ENCODE data around the gene LSS. TPM values are rescaled to one million over a fixed set of nuclear protein-coding genes. Genes with fewer than 3 reads are reported as not detected.

The LSS gene
- total and polyA plus RNA-seq, 2 of the 8 experiments (the other 6 are each of a cell fraction or from before 2014, with no cell fraction given) = 96.1 to 123 TPM

GRCh38 chr21:46220847-46221246, 7.7 kb downstream of the LSS start:
- H3K9me3 ChIP-seq (ENCODE audit: insufficient read depth in 2 of 2, low read depth in 1 of 2, low read length in 1 of 2) = 0 out of 4 replicates have a peak, but pooled peaks cover 2 to 4% of the 10 kb centered on the region in 2 experiments
- no peak overlapping the region for H3K56ac ChIP-seq (replicated peaks; ENCODE audit: insufficient read length, low read depth, low read length)
- no peaks in the 10 kb centered on the region for H3K27me3 ChIP-seq (replicated peaks in 1 of 4; ENCODE audit: control insufficient read depth in 3 of 4, extremely low read depth in 1 of 4, insufficient read depth in 3 of 4, low read length in 3 of 4)
- no peak overlapping the region for H4K8ac ChIP-seq (ENCODE audit: extremely low read depth, insufficient read depth, low read length)
- no peak for DNase-seq (ENCODE audit: low read depth in 1 of 2, low spot score in 2 of 2)
- no peak overlapping the region for H2BK15ac ChIP-seq (ENCODE audit: low read length)
- no peak overlapping the region for H3K27ac ChIP-seq (ENCODE audit: low read depth, low read length)
- H3K18ac ChIP-seq (ENCODE audit: extremely low read depth, low read length) = no peak overlapping the region
- H3K79me2 ChIP-seq (ENCODE audit: control insufficient read depth in 1 of 2, insufficient read depth in 2 of 2, low read length in 2 of 2) = peaks cover 3 to 42% of the 10 kb centered on the region in 2 experiments; a peak in 3 of 4 replicates
- no peak overlapping the region for H2BK12ac ChIP-seq (ENCODE audit: low read depth, low read length)
- H4K91ac ChIP-seq (replicated peaks; ENCODE audit: insufficient read length, low read length) = no peak overlapping the region
- TF ChIP-seq KDM1A (IDR thresholded peaks at IDR 0.05; ENCODE audit: borderline replicate concordance, low read length) (no peak), TAF1 (IDR thresholded peaks at IDR 0.05; ENCODE audit: low read depth, low read length) (no peak), ATF2 (IDR thresholded peaks at IDR 0.05; ENCODE audit: low read length) (no peak), MAX (IDR thresholded peaks at IDR 0.05) (no peak), POLR2AphosphoS5 (IDR thresholded peaks at IDR 0.05; ENCODE audit: low read depth, low read length) (no peak), HDAC6 (IDR thresholded peaks at IDR 0.05; ENCODE audit: low read depth, low read length) (no peak), ZNF274 (IDR thresholded peaks at IDR 0.05; ENCODE audit: borderline replicate concordance, extremely low read depth, low read length) (no peak), EP300 (IDR thresholded peaks at IDR 0.05; ENCODE audit: borderline replicate concordance in 1 of 2, low read depth in 2 of 2, low read length in 2 of 2) (no peak), SP2 (IDR thresholded peaks at IDR 0.05; ENCODE audit: low read length) (no peak)
- peaks cover 6 to 39% of the 10 kb centered on the region in 2 experiments for H4K20me1 ChIP-seq (replicated peaks in 1 of 2; ENCODE audit: control insufficient read depth in 1 of 2, insufficient read depth in 2 of 2, low read length in 2 of 2)
- no peak overlapping the region for H3K4me2 ChIP-seq (ENCODE audit: insufficient read depth in 1 of 2, low read depth in 2 of 2, low read length in 2 of 2)
- H2BK120ac ChIP-seq (replicated peaks; ENCODE audit: low read depth, low read length) = no peak overlapping the region
- CTCF ChIA-PET (ENCODE audit: partially characterized antibody) = interaction anchor here (0.8 kb wide), 1 partner anchor 9 kb away, joined by 3 read pairs; no protein-coding TSS in a partner anchor
- no peak overlapping the region for H2BK5ac ChIP-seq (ENCODE audit: low read depth, low read length)
- 94% methylated on average over 7 of the region's 8 CpGs; no CpG with 5 or more reads in 1 of the 2 experiments for WGBS, 2 experiments (ENCODE audit: extremely low coverage in 1 of 2, insufficient coverage in 1 of 2, insufficient read length in 1 of 2, insufficient replicate concordance in 2 of 2, low coverage in 1 of 2, low lambda C conversion rate in 2 of 2, missing lambda C conversion rate in 1 of 2)
- no peaks in the 10 kb centered on the region for H3K23me2 ChIP-seq (ENCODE audit: low read depth, low read length)
- no peak overlapping the region for H3K9ac ChIP-seq (replicated peaks in 1 of 4; ENCODE audit: extremely low read depth in 1 of 4, low read depth in 3 of 4, low read length in 3 of 4)
- no peak overlapping the region for H2AK5ac ChIP-seq (ENCODE audit: low read depth, low read length)
- H3K23ac ChIP-seq (ENCODE audit: insufficient read length) = no peak overlapping the region
- H3K4me3 ChIP-seq (ENCODE audit: extremely low read depth in 1 of 4, insufficient read depth in 2 of 4, low read depth in 3 of 4, low read length in 4 of 4) = no peak overlapping the region
- peaks cover 32% of the 10 kb centered on the region for H3K79me1 ChIP-seq (ENCODE audit: low read depth, low read length)
- no peak overlapping the region for H3K14ac ChIP-seq (ENCODE audit: insufficient read length)
- peaks cover 0 to 2% (median 0%) of the 10 kb centered on the region in 4 experiments; a peak in 1 of 7 replicates for H3K4me1 ChIP-seq (replicated peaks in 1 of 4; ENCODE audit: control insufficient read depth in 3 of 4, insufficient read depth in 4 of 4, low read length in 3 of 4)
- no peak overlapping the region for H2BK20ac ChIP-seq (ENCODE audit: low read length)
- no peak overlapping the region for H3K4ac ChIP-seq (replicated peaks; ENCODE audit: insufficient read length, low read depth, low read length)
- H4K5ac ChIP-seq (ENCODE audit: insufficient read length, low read depth, low read length) = no peak overlapping the region
- no peak for FAIRE-seq
- POLR2A ChIA-PET (ENCODE audit: partially characterized antibody) = no interaction called here
- no peak overlapping the region for H2AFZ ChIP-seq (ENCODE audit: low read length)
- H3K36me3 ChIP-seq (ENCODE audit: control insufficient read depth in 2 of 4, insufficient read depth in 4 of 4, low read length in 3 of 4) = peaks cover 3 to 23% (median 14%) of the 10 kb centered on the region in 4 experiments; a peak in 5 of 8 replicates

All from H1 (cell line).